ENCODE measurements around the gene FTO. TPM values are rescaled to one million over a fixed set of nuclear protein-coding genes. Genes with fewer than 3 reads are reported as not detected.
A peak's percentile ranks its signal among the peaks of the same experiment; 100 is the strongest.

FTO gene
- total and polyA plus RNA-seq, 2 of the 13 experiments (the other 11 are each of a cell fraction or from before 2014, with no cell fraction given), result 41.6 to 55.8 TPM

- TF ChIP-seq ZNF687 (CRISPR knock-in tag; IDR thresholded peaks at IDR 0.05) (no peak), ARHGAP35 (CRISPR knock-in tag; IDR thresholded peaks at IDR 0.05; ENCODE audit: borderline replicate concordance) (no peak), EP300 (IDR thresholded peaks at IDR 0.05; ENCODE audit: low read depth in 2 of 2, low read length in 2 of 2) (0 out of 4 replicates have a peak, but pooled peaks of 1 of the 2 experiments have one; percentile 43), EP300 (CRISPR knock-in tag; IDR thresholded peaks at IDR 0.05; ENCODE audit: borderline replicate concordance) (no peak), ZNF75D (CRISPR knock-in tag; IDR thresholded peaks at IDR 0.05; ENCODE audit: borderline replicate concordance) (no peak), CREBL2 (CRISPR knock-in tag; IDR thresholded peaks at IDR 0.05; ENCODE audit: borderline replicate concordance) (no peak), MAZ (IDR thresholded peaks at IDR 0.05; ENCODE audit: borderline replicate concordance, low read depth, low read length) (no peak), MAZ (CRISPR knock-in tag; IDR thresholded peaks at IDR 0.05; ENCODE audit: low read depth) (no peak), MXD4 (CRISPR knock-in tag; IDR thresholded peaks at IDR 0.05) (no peak), CREM (IDR thresholded peaks at IDR 0.05) (no peak), CREM (CRISPR knock-in tag; IDR thresholded peaks at IDR 0.05) (no peak), HMG20A (CRISPR knock-in tag; IDR thresholded peaks at IDR 0.05; ENCODE audit: borderline replicate concordance) (peak; percentile 35; the same call in 1 of the 2 replicates), ZNF550 (CRISPR knock-in tag; IDR thresholded peaks at IDR 0.05; ENCODE audit: borderline replicate concordance) (no peak), FOXJ3 (CRISPR knock-in tag; IDR thresholded peaks at IDR 0.05; ENCODE audit: borderline replicate concordance) (peak; percentile 79; the same call in 1 of the 2 replicates), GFI1 (CRISPR knock-in tag; IDR thresholded peaks at IDR 0.05; ENCODE audit: borderline replicate concordance) (peak; percentile 84), ATF2 (CRISPR knock-in tag; IDR thresholded peaks at IDR 0.05) (0 out of 2 replicates have a peak, but pooled peaks have one; percentile 29), ZGPAT (CRISPR knock-in tag; IDR thresholded peaks at IDR 0.05) (0 out of 2 replicates have a peak, but pooled peaks have one; percentile 30), GATAD2A (CRISPR knock-in tag; IDR thresholded peaks at IDR 0.05) (peak; percentile 83), KLF16 (CRISPR knock-in tag; IDR thresholded peaks at IDR 0.05) (0 out of 4 replicates have a peak, but pooled peaks of 1 of the 2 experiments have one; percentile 28), FOXA1 (IDR thresholded peaks at IDR 0.05) (no peak), FOXA1 (CRISPR knock-in tag; IDR thresholded peaks at IDR 0.05) (peak; percentile 92), SMAD3 (CRISPR knock-in tag; IDR thresholded peaks at IDR 0.05) (0 out of 2 replicates have a peak, but pooled peaks have one; percentile 35), SOX13 (IDR thresholded peaks at IDR 0.05) (no peak), SOX13 (CRISPR knock-in tag; conservative IDR thresholded peaks at IDR 0.05 in 1 of 2, IDR thresholded peaks at IDR 0.05 in 1 of 2) (peak in 1 of 2 experiments; percentile 62; a peak in 1 of 4 replicates), FOXA3 (CRISPR knock-in tag; IDR thresholded peaks at IDR 0.05) (peak; percentile 95)
These were observed 31.5 kb upstream of the FTO start (continued) for GRCh38 chr16:53672461-53672860.
